GM19193 (cell line): Measurements from ENCODE around the gene BTBD9.

Experiments
- POLR2A ChIP-seq: IDR thresholded peaks from 4 replicates; pipeline ENCODE4 v1.6.1; 2011; ENCODE audit not compliant: insufficient read depth, insufficient read length; ENCODE audit errors: extremely low read depth

BTBD9 gene

DNA sequence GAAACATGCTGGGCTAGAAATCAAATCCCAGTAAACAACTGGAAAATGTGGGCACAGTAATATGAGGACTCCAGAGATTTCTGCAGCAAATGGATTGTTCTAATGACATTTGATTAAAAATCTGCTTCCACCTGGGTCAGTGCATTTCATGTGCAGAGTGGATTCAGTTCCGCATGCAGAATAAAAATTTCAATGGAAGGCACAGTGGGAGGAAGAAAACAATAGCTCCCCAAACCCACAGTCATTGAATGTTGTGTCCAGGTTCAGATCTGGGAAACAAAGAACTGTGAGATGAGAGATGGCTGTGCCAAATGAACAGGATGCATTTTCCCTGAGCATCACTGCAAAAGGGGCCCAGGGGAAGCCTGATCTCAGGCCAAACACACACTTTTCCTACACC is 403.1 kb downstream of the BTBD9 start:
- TF ChIP-seq POLR2A = no peak

DNA sequence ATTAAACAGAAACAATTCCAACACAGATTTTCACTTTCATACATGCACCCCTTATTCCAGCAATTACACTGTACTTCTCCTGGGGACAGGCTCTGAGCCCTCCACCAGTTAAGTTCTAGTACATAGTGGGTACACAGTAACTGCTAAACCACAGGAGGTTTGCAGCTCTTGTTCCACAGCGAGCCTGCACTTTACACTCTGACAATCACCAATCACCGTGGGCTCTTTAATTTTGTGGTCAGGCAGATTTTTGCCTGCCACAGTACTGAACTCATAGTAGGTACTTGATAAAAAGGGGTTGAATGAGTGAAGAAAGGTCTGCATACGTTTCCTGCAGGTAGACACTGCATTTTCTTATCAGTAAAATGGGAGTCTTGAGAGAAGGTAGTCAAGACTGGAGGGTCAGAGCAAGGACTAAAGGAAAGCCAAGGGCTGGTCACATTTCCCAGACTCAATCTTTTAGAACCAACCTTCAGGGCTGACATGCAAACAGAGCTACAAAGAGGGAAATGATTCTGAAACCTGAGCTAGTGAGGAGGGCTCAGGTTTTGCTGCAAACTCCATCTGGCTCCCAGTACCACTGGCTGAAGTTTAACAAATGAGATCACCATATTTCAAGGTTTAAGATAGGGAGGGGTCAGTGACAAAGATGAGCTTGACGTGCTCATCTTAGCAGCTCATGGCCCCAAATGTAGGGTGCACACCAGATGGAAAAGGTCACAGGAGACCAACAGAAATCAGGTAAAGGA is 404.6 kb downstream of the BTBD9 start:
- no peak for TF ChIP-seq POLR2A

- no peak for TF ChIP-seq POLR2A
These were observed 405.6 kb downstream of the BTBD9 start for GRCh38 chr6:38234141-38234540.

DNA sequence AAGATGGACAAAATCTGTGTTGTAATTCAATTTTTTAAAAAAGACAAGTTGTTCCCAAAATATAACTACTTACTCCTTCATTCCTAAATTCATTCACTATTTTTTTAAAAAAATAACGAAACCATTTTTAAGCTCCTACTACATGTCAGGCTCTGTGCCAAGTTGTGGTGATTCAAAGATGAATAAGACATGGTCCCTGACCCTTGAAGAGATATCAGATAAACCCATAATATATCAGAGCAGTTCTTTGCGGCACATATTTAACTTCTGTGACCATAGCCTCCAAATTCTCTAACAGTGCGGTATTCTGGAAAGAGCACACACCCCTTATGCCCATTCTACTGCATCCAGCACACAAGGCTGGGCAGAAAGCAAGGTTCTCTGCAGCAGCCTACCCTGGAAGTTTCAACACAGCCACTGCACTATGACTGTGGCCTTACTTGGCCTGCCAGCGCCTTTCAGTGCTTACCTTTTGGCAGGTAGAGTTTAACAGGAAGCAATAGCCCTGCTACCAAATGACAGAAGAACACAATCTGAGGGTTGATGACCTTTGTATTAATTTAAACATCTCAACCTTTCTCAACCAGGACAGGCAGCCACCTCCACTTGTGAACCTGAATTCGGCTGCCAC is 406.5 kb downstream of the BTBD9 start:
- TF ChIP-seq POLR2A = no peak

- no peak for TF ChIP-seq POLR2A
These were observed 414.0 kb downstream of the BTBD9 start for GRCh38 chr6:38225766-38226165.

- TF ChIP-seq POLR2A = no peak
These were observed 418.5 kb downstream of the BTBD9 start for GRCh38 chr6:38221251-38221650.

- TF ChIP-seq POLR2A = no peak
These were observed 419.5 kb downstream of the BTBD9 start for GRCh38 chr6:38220069-38220723.

- TF ChIP-seq POLR2A = no peak
These were observed 421.5 kb downstream of the BTBD9 start for GRCh38 chr6:38218235-38218634.

- no peak for TF ChIP-seq POLR2A
These were observed 423.3 kb downstream of the BTBD9 start for GRCh38 chr6:38216451-38216850.

GRCh38 chr6:38215651-38216311 is 423.9 kb downstream of the BTBD9 start:
- TF ChIP-seq POLR2A = no peak

GRCh38 chr6:38215225-38215624 is 424.5 kb downstream of the BTBD9 start:
- no peak for TF ChIP-seq POLR2A

- TF ChIP-seq POLR2A = no peak
These were observed 425.6 kb downstream of the BTBD9 start for GRCh38 chr6:38214159-38214558.

GRCh38 chr6:38213251-38213658 is 426.5 kb downstream of the BTBD9 start:
- TF ChIP-seq POLR2A = no peak

DNA sequence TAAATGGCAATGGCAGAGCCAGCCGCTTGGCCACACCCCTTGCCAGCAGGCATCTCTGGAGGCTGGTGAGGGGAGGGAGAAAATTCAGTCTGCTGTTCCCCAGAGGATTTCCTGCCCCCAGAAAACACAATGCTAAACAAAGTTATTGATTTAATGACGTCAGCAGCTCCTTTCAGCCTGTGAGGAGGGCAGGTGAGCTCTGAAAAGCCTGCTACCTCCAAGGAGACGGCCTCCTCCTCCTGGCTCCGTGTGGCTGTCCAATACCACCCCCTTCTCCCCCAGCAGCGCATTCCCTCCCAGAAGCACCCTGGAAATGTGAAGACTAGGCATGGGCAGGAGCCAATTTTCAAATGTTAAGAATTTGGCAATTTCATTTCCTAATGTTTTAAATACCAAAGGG is 427.1 kb downstream of the BTBD9 start:
- no peak for TF ChIP-seq POLR2A

GRCh38 chr6:38212116-38212515 is 427.6 kb downstream of the BTBD9 start:
- no peak for TF ChIP-seq POLR2A

DNA sequence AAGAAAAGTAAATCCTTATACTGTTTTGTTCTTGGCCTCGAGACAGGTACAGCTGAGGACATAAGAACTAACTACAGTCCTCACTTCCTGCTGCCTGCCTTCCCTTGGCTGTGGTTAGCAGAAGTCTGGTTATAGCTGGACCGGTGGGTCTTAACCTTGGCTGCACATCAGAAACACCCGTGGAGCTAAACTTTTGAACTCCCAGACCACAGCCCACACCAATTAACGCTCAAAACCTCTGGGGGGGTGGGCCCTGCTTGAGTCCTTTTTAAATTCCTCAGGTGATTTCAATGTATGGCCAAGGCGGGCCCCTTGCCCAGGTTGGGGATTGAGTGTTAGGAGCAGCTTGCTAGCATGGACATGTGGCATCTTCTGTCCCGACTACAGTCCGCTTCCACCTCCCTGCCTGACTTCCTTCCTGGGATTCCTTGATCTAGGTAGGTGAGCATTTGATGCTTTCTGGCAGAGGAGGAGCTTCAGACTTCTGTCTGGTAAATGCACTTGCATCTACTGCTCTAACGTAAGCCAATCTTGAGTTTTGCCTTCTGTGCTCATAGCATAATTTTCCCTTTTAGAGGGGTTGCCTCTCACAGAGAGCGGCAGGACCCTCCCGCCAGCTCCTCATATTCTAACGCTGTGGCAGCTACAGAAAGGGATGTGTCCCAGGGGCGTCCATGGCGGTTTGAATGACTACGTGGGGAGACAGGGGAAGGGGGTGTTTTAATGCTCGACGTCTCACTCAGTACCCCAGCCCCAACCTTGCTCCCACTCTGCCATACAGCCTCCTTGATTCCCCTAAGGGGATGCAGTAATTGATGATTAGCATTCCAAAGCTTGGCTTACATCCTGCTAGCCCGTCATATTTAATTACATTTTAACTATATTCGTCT is 430.1 kb downstream of the BTBD9 start:
- no peak for TF ChIP-seq POLR2A
